ENCODE measurements around the gene USH2A.

DNA sequence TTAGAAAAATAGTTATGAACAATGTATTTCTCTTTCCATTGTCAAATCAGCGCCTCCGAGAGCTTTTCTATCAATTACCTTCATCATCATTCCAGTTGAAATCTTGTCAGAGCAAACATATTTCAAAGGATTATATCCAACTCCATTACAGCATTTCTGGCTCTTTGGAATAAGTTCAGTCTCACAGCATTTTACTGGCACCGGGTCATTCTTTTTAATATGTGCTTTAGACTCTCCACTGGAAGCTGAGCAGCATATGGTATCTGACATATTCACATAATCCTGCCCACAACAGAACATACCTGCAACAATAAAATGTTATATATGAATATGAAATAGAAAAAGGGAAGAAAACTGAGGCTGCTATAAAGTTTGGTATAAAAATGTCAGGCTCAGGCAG is 633.3 kb downstream of the USH2A start:
- TF ChIP-seq POLR2A (IDR thresholded peaks at IDR 0.05; ENCODE audit: low read depth, low read length) = no peak
- TF ChIP-seq TAF1 (IDR thresholded peaks at IDR 0.05; ENCODE audit: borderline replicate concordance, low read depth, low read length) = no peak
